ENCODE results near the gene RRP1. TPM values are rescaled to one million over a fixed set of nuclear protein-coding genes. Genes with fewer than 3 reads are reported as not detected.

The RRP1 gene
- total RNA-seq, 1 donor from 2014 or later, result 43.6 TPM

- no peak for DNase-seq (ENCODE audit: extremely low spot score, unreplicated experiment)
- no peak for TF ChIP-seq CTCF (conservative IDR thresholded peaks at IDR 0.05)
- Mint-ChIP-seq H3K4me1 (ENCODE audit: unreplicated experiment) (peaks cover 13% of the 10 kb centered on the region), H3K27me3 (no peaks in the 10 kb centered on the region), H3K27ac (no peak overlapping the region), H3K36me3 (peaks cover 12% of the 10 kb centered on the region), H3K9me3 (no peaks in the 10 kb centered on the region), H3K4me3 (no peak overlapping the region)
These were observed 5.5 kb downstream of the RRP1 start for GRCh38 chr21:43794857-43795256.

GRCh38 chr21:43797415-43797814 is 8.0 kb downstream of the RRP1 start:
- Mint-ChIP-seq H3K27me3 (no peaks in the 10 kb centered on the region), H3K9me3 (no peaks in the 10 kb centered on the region), H3K36me3 (peaks cover 5% of the 10 kb centered on the region), H3K4me1 (ENCODE audit: unreplicated experiment) (no peaks in the 10 kb centered on the region), H3K4me3 (no peak overlapping the region), H3K27ac (no peak overlapping the region)
- DNase-seq (ENCODE audit: extremely low spot score, unreplicated experiment), result no peak
- no peak for TF ChIP-seq CTCF (conservative IDR thresholded peaks at IDR 0.05)

GRCh38 chr21:43797925-43798715 is 8.7 kb downstream of the RRP1 start:
- DNase-seq (ENCODE audit: extremely low spot score, unreplicated experiment), result no peak
- Mint-ChIP-seq H3K9me3 (no peaks in the 10 kb centered on the region), H3K4me1 (ENCODE audit: unreplicated experiment) (no peaks in the 10 kb centered on the region), H3K4me3 (no peak overlapping the region), H3K27me3 (no peaks in the 10 kb centered on the region), H3K36me3 (peaks cover 4% of the 10 kb centered on the region), H3K27ac (no peak overlapping the region)
- no peak for TF ChIP-seq CTCF (conservative IDR thresholded peaks at IDR 0.05)

GRCh38 chr21:43799301-43799840 is 10.0 kb downstream of the RRP1 start:
- no peaks in the 10 kb centered on the region for H3K9me3 Mint-ChIP-seq
- H3K4me1 Mint-ChIP-seq (ENCODE audit: unreplicated experiment), result no peaks in the 10 kb centered on the region
- no peak overlapping the region for H3K4me3 Mint-ChIP-seq
- no peak for TF ChIP-seq CTCF (conservative IDR thresholded peaks at IDR 0.05)
- no peak for DNase-seq (ENCODE audit: extremely low spot score, unreplicated experiment)
- peaks cover 4% of the 10 kb centered on the region for H3K36me3 Mint-ChIP-seq
- H3K27me3 Mint-ChIP-seq, result no peaks in the 10 kb centered on the region
- no peak overlapping the region for H3K27ac Mint-ChIP-seq

- no peak for TF ChIP-seq CTCF (conservative IDR thresholded peaks at IDR 0.05)
- H3K4me1 Mint-ChIP-seq (ENCODE audit: unreplicated experiment), result no peaks in the 10 kb centered on the region
- no peaks in the 10 kb centered on the region for H3K27me3 Mint-ChIP-seq
- no peak overlapping the region for H3K4me3 Mint-ChIP-seq
- DNase-seq (ENCODE audit: extremely low spot score, unreplicated experiment), result no peak
- peaks cover 2% of the 10 kb centered on the region for H3K36me3 Mint-ChIP-seq
- no peak overlapping the region for H3K27ac Mint-ChIP-seq
- H3K9me3 Mint-ChIP-seq, result no peaks in the 10 kb centered on the region
These were observed 10.7 kb downstream of the RRP1 start for GRCh38 chr21:43800124-43800523.

Measured in type B pancreatic cell (in vitro differentiated cells).